DND-41 (cell line): Measurements from ENCODE around the gene TMPRSS15.

Experiments
- ATAC-seq: fragments of 200-7000 bp; cut with Tn5 transposase; 3 replicates; pipeline ENCODE4 v1.9.1; 2021; ENCODE audit warnings: low read depth; ENCODE audit not compliant: insufficient read depth
- DNase-seq: peaks from one replicate; pipeline ENCODE4 v3.0.0-alpha.2; 2020
- H2AFZ ChIP-seq: 2 replicates; pipeline ENCODE4 v1.6.0; 2012; ENCODE audit warnings: low read depth, low read length
- H3K27ac ChIP-seq: 2 replicates; pipeline ENCODE4 v1.5.1; 2012; ENCODE audit warnings: low read length, inconsistent platforms
- H3K27me3 ChIP-seq: fragments of 200-600 bp; sonication (generic); 2 replicates; pipeline ENCODE4 v1.6.0; 2012; ENCODE audit warnings: low read length, mild to moderate bottlenecking, inconsistent platforms; ENCODE audit not compliant: insufficient read depth, poor library complexity
- H3K36me3 ChIP-seq: 2 replicates; pipeline ENCODE4 v1.5.1; 2012; ENCODE audit warnings: low read length, inconsistent platforms; ENCODE audit not compliant: insufficient read depth
- H3K4me1 ChIP-seq: 2 replicates; pipeline ENCODE4 v1.5.1; 2012; ENCODE audit warnings: mild to moderate bottlenecking, low read length; ENCODE audit not compliant: insufficient read depth
- H3K4me2 ChIP-seq: 2 replicates; pipeline ENCODE4 v1.6.0; 2012; ENCODE audit warnings: mild to moderate bottlenecking, moderate library complexity, low read length, inconsistent platforms; ENCODE audit not compliant: insufficient read depth
- H3K4me3 ChIP-seq, 2 experiments: fragments of 200-600 bp in 1 of 2; shearing (Covaris generic) in 1 of 2; 2 replicates each; pipeline ENCODE4 v1.5.1; 2012 to 2016; ENCODE audit warnings: inconsistent platforms in 2 of 2, low read length in 2 of 2, mild to moderate bottlenecking in 2 of 2, low read depth in 1 of 2, moderate library complexity in 1 of 2
- H3K79me2 ChIP-seq: 2 replicates; pipeline ENCODE4 v1.6.0; 2012; ENCODE audit warnings: low read length, inconsistent platforms; ENCODE audit not compliant: insufficient read depth
- H3K9ac ChIP-seq: 2 replicates; pipeline ENCODE4 v1.6.0; 2012; ENCODE audit warnings: low read depth, mild to moderate bottlenecking, inconsistent platforms, low read length, moderate library complexity
- H3K9me3 ChIP-seq: 2 replicates; pipeline ENCODE4 v1.5.1; 2012; ENCODE audit warnings: low read length, moderate library complexity, mild to moderate bottlenecking, inconsistent platforms; ENCODE audit not compliant: insufficient read depth, severe bottlenecking
- H4K20me1 ChIP-seq: 2 replicates; pipeline ENCODE4 v1.6.0; 2012; ENCODE audit warnings: low read length; ENCODE audit not compliant: insufficient read depth
- CTCF ChIP-seq: IDR thresholded peaks from 2 replicates; pipeline ENCODE4 v1.5.1; 2012; ENCODE audit warnings: borderline replicate concordance, low read length, moderate library complexity, mild to moderate bottlenecking; ENCODE audit not compliant: poor library complexity, severe bottlenecking; ENCODE audit errors: extremely low read depth
- EZH2 ChIP-seq: IDR thresholded peaks from 3 replicates; pipeline ENCODE4 v1.6.1; 2012; ENCODE audit warnings: borderline replicate concordance, low read depth, mild to moderate bottlenecking, moderate library complexity, low read length, inconsistent platforms; ENCODE audit not compliant: severe bottlenecking

TMPRSS15 gene

GRCh38 chr21:18289876-18290275 is 113.7 kb downstream of the TMPRSS15 start:
- Histone ChIP-seq H3K79me2 (no peaks in the 10 kb centered on the region), H3K9me3 (no peaks in the 10 kb centered on the region), H3K4me2 (no peak overlapping the region), H3K27ac (no peak overlapping the region), H4K20me1 (no peaks in the 10 kb centered on the region), H2AFZ (no peak overlapping the region), H3K36me3 (no peaks in the 10 kb centered on the region), H3K9ac (no peak overlapping the region), H3K4me3 (no peak overlapping the region), H3K4me1 (no peaks in the 10 kb centered on the region), H3K27me3 (no peaks in the 10 kb centered on the region)
- no peak for ATAC-seq
- no peak for DNase-seq
- TF ChIP-seq EZH2 (no peak), CTCF (no peak)

DNA sequence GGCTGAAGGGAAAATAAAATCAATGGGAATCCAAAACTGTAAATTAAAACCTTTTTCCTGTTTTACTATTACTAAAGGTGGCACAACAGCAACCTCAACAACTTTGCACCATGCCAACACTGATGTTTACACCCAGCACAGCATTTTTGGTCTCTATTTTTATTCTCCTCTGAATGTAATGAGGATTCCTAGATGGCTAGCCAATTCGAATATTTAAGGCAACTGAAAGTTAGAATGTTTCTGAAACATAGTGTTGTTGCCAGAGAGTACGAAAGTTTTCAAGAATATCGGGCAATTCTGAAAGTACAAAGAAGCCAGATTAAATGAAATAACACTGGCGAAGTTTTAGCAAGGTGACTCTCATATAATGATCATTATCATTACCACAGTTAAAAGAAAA is 118.2 kb downstream of the TMPRSS15 start:
- no peaks in the 10 kb centered on the region for H3K27me3 ChIP-seq
- no peaks in the 10 kb centered on the region for H3K9me3 ChIP-seq
- no peak for ATAC-seq
- no peaks in the 10 kb centered on the region for H3K4me1 ChIP-seq
- no peaks in the 10 kb centered on the region for H3K36me3 ChIP-seq
- TF ChIP-seq EZH2, result no peak
- TF ChIP-seq CTCF, result no peak
- DNase-seq, result no peak
- H3K4me2 ChIP-seq, result no peak overlapping the region
- no peaks in the 10 kb centered on the region for H4K20me1 ChIP-seq
- H2AFZ ChIP-seq, result no peak overlapping the region
- no peak overlapping the region for H3K27ac ChIP-seq
- H3K4me3 ChIP-seq, result no peak overlapping the region
- no peaks in the 10 kb centered on the region for H3K79me2 ChIP-seq
- no peak overlapping the region for H3K9ac ChIP-seq

- Histone ChIP-seq H3K4me3 (no peak overlapping the region), H3K4me2 (no peak overlapping the region)
Observed at GRCh38 chr21:18275781-18276180, 127.8 kb downstream of the TMPRSS15 start.

More at GRCh38 chr21:18275781-18276180, 127.8 kb downstream of the TMPRSS15 start:
- H3K27me3 ChIP-seq, result no peaks in the 10 kb centered on the region
- TF ChIP-seq CTCF, result no peak
- TF ChIP-seq EZH2, result no peak
- no peaks in the 10 kb centered on the region for H4K20me1 ChIP-seq
- H3K27ac ChIP-seq, result no peak overlapping the region
- no peak overlapping the region for H3K9ac ChIP-seq
- H3K9me3 ChIP-seq, result no peaks in the 10 kb centered on the region
- ATAC-seq (no peak), DNase-seq (no peak)
- no peaks in the 10 kb centered on the region for H3K36me3 ChIP-seq
- H2AFZ ChIP-seq, result no peak overlapping the region
- H3K79me2 ChIP-seq, result no peaks in the 10 kb centered on the region
- no peaks in the 10 kb centered on the region for H3K4me1 ChIP-seq
